Panc1 (cell line): ENCODE data around the gene ANXA7.

Experiments
- CTCF ChIP-seq: fragments of 450-650 bp; IDR thresholded peaks from 2 replicates; pipeline ENCODE4 v1.5.1; 2017; ENCODE audit warnings: mild to moderate bottlenecking
- POLR2AphosphoS5 ChIP-seq: IDR thresholded peaks from 2 replicates; pipeline ENCODE4 v1.6.1; 2012; ENCODE audit warnings: mild to moderate bottlenecking, low read depth, low read length, moderate library complexity
- REST ChIP-seq, 2 experiments: IDR thresholded peaks; 2 replicates each; pipeline ENCODE4 v1.6.1; 2011 to 2012; ENCODE audit warnings: low read depth in 2 of 2, control low read depth in 1 of 2, low read length in 1 of 2, mild to moderate bottlenecking in 1 of 2, moderate library complexity in 1 of 2; ENCODE audit not compliant: insufficient read depth in 1 of 2
- SIN3A ChIP-seq: IDR thresholded peaks from 2 replicates; pipeline ENCODE4 v1.6.1; 2012; ENCODE audit warnings: low read depth, mild to moderate bottlenecking, low read length, moderate library complexity, borderline replicate concordance; ENCODE audit not compliant: insufficient read depth
- TCF7L2 ChIP-seq: IDR thresholded peaks from 2 replicates; pipeline ENCODE4 v1.6.1; 2011; ENCODE audit warnings: mild to moderate bottlenecking, low read depth, low read length, inconsistent platforms

GRCh38 chr10:73398024-73398423 lies 15.8 kb downstream of the ANXA7 start:
- TF ChIP-seq CTCF (no peak; the same call in 1 of the 2 replicates), TCF7L2 (no peak), POLR2AphosphoS5 (no peak), SIN3A (no peak), REST (IDR thresholded peaks at IDR 0.05; ENCODE audit: insufficient read depth in 1 of 2, low read depth in 2 of 2, low read length in 1 of 2) (no peak)
